Fibroblast of mammary gland (primary cell): ENCODE measurements around the gene VSX1.

Experiments
- DNase-seq: peaks from one replicate; pipeline ENCODE4 v3.0.0-alpha.2; 2010; ENCODE audit warnings: low read depth
- H3K4me3 ChIP-seq: 2 replicates; pipeline ENCODE4 v1.5.1; 2011; ENCODE audit warnings: low read depth, mild to moderate bottlenecking, low read length, moderate library complexity; ENCODE audit not compliant: control insufficient read depth
- TF ChIP-seq, protein P1 (sequence below): conservative IDR thresholded peaks from 2 replicates; pipeline ENCODE4 v1.5.1; 2011; ENCODE audit warnings: low read depth, low read length, inconsistent platforms; ENCODE audit not compliant: control insufficient read depth, insufficient read depth

Gene VSX1

DNA sequence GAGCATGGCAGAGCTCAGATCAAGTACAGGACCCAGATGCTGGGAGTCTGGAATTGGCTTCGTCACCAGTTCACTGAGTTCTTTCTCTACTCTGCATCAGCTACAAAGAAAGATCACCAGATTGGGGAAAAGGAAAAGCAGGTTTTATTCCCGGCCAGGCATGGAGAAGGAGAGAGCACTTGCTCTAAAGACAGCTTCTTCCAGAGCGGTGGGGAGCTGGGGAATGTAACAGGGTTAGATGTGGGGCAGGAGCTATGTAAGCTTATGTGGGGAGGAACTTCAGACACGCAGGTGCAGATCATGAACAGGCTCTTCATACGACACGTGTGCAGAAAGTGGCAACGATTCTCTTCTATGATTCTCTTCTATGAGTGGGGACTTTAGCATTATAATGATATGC, 19.1 kb downstream of the VSX1 start:
- TF ChIP-seq, protein P1, sequence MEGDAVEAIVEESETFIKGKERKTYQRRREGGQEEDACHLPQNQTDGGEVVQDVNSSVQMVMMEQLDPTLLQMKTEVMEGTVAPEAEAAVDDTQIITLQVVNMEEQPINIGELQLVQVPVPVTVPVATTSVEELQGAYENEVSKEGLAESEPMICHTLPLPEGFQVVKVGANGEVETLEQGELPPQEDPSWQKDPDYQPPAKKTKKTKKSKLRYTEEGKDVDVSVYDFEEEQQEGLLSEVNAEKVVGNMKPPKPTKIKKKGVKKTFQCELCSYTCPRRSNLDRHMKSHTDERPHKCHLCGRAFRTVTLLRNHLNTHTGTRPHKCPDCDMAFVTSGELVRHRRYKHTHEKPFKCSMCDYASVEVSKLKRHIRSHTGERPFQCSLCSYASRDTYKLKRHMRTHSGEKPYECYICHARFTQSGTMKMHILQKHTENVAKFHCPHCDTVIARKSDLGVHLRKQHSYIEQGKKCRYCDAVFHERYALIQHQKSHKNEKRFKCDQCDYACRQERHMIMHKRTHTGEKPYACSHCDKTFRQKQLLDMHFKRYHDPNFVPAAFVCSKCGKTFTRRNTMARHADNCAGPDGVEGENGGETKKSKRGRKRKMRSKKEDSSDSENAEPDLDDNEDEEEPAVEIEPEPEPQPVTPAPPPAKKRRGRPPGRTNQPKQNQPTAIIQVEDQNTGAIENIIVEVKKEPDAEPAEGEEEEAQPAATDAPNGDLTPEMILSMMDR = no peak
- no peak for DNase-seq
- H3K4me3 ChIP-seq = no peak overlapping the region

DNA sequence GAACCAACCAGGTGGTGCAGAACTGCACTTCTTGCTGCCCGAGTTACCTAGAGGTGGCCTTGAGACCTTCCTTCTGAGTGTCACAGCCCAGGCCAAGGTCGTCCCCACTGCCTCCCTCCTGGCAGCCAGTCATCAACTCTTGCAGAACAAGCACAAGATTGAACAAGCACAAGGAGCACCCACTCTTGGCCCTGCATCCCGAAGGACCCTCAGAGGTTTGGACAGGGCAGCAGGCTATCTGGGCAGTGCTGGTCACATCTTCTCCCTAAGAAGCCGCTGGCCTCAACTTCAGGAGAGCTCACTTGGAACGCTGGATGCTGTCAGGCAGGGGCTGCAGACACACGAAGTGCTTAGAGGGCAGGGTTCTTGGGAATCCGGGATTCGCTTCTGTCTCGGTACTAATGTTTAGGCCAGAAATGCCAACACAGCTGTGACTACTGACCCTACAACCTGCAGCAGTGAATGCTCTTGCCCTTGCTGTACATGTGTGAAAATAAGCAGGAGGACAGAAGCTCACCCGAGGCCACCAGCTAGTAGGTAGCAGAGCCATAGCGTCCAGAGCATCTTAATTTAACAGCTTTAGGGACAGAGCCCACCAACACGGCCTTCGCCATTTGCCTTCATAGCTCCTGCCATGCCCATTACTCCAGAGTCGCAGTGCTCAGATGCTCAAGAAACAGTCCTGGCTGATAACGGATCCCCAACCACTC, 20.0 kb downstream of the VSX1 start:
- TF ChIP-seq, protein P1 = no peak
- DNase-seq = no peak
- H3K4me3 ChIP-seq = no peak overlapping the region

DNA sequence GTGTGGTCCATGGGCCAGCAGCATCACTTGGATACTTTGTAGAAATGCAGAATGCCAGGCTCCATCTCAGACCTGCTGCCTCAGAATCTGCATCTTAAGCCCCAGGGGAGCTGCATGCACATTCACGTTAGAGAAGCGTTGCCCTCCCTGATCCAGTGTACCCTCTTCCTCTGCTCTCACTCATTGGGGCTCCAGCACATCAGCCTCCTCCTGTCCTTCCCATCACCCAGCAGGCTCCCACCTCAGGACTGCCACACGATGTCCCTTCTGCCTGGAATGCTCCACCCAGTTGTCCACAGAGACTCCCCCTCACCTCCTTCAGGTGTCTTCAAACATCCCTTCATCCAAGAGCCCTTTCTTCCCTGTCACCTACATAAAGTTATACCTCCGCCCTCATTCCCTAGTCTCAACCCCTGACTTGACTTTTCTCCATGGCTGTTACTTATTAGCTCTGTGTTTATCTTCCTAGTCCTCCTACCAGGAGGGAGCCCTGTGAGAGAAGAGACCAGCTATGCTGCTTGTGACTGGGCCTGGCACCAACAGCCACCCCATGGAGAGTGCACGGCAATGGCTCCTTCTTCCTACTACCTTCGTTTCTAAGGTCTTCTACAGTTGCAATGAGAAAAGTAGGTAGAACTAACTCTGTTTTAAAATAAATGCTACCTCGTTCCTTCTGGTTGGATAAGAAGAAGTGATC, 20.7 kb downstream of the VSX1 start:
- no peak overlapping the region for H3K4me3 ChIP-seq
- no peak for DNase-seq
- TF ChIP-seq, protein P1 = no peak

- H3K4me3 ChIP-seq = no peak overlapping the region
- TF ChIP-seq, protein P1 = no peak
- DNase-seq = no peak
These were observed 22.0 kb downstream of the VSX1 start for GRCh38 chr20:25059866-25060465.

DNA sequence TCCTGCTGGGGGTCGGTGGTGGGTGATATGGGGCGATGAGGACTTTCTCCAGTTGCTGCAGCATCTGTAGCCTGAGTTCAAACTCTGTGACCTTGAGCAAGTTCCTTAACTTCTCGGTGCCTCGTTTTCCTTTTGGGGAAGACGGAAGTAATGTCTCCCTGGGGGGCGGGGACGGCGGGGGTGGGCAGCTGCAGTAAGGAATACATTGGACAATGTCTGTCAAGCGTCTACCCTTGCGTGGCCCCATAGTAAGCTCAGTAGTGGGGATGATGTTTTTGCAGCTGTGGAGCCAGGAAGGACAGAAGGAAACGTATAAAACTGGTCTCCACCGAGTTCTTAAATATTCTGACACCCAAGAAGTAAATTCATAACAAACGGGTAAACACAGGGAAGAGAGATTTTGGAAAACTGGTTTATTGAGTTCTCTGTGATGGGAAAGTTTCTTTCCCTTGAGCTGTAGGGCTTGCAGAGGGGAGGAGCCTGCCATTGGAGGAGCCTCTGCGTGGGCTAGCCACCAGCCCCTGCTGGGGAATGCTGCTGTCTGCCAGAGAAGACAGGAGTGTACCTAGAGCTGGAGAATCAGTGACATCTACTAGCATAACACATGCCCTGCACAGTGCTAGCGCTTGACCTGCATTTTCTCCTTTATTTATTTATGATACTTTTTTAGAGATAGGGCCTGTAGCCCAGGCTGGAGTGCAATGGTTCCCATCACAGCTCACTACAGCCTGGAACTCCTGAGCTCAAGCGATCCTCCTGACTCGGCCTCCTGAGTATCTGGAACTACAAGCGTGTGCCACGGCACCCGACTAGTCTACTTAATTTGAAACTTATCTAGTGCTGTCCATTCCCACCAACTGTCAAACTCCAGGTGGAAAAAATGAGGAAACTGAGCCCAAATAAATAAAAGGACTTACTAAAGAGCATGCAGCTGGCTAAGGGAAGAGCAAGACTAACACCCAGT, 22.8 kb downstream of the VSX1 start:
- H3K4me3 ChIP-seq = peak overlapping the region; percentile 50
- TF ChIP-seq, protein P1 = no peak
- DNase-seq = no peak
